Stimulated activated naive CD8-positive, alpha-beta T cell treated with anti-CD3 and anti-CD28 coated beads, Interleukin-15, Interleukin-2, amounts not matched to agents 100 U/mL and 50 U/mL, for 24 hours (primary cell): ENCODE results near the gene TMEM87A.
A peak's percentile ranks its signal among the peaks of the same experiment; 100 is the strongest.

Source experiments
- ATAC-seq: fragments of 150-1000 bp; cut with Tn5 transposase; one replicate; pipeline ENCODE4 v1.10.0; 2021
- DNase-seq: peaks from one replicate; pipeline ENCODE4 v3.0.0; 2021

Gene TMEM87A

GRCh38 chr15:42207674-42208579 is 65.3 kb downstream of the TMEM87A start, which contains the start of gene VPS39:
Gene VPS39 (minus strand): TSS chr15:42208304. CDS start chr15:42208153, 151 bp downstream.
- peak; percentile 97 for ATAC-seq
- peak; percentile 88 for DNase-seq

DNA sequence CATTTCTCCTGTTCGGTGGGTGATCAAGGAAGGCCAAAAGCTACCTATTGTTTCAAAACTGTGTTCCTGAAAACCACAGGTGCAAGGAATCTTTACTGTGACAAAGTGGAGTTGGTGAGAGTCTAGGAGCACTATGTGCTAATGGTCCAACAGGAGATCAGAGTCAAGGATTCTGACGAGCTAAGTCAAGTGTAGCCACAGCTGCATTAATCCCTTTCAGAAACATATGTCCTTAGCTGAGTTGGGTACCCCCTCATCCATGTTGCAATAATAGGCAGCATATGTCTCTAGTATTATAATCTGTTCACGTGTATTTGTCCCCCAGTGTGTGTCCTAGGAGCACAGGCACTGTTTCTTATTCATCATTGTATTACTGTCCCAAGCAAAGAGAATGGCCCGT is 66.8 kb downstream of the TMEM87A start:
- ATAC-seq (no peak), DNase-seq (no peak)

GRCh38 chr15:42203891-42204290 is 69.3 kb downstream of the TMEM87A start:
- no peak for DNase-seq

DNA sequence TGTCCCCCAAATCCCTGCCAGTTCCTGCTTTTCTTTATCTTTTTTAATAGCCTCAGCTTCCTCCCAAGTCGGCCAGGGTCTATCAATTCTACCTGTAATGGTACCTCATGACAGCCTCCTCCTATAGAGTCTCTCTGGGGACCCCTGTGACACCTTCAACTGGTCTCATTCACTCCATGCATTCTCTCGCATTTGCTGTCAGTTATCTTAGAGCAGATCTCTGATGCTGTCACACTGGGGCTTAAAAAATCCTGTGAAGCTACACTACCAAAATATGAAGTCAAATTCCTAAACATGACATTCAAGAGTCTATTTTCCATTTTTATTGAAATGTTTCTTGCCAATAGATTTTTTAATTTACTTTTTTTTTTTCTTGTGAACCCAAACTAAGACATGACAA is 70.6 kb downstream of the TMEM87A start:
- DNase-seq (no peak), ATAC-seq (no peak)

More at GRCh38 chr15:42203891-42204290, 69.3 kb downstream of the TMEM87A start:
- ATAC-seq = no peak

GRCh38 chr15:42201801-42202200 is 71.4 kb downstream of the TMEM87A start:
- no peak for ATAC-seq
- DNase-seq = no peak

DNA sequence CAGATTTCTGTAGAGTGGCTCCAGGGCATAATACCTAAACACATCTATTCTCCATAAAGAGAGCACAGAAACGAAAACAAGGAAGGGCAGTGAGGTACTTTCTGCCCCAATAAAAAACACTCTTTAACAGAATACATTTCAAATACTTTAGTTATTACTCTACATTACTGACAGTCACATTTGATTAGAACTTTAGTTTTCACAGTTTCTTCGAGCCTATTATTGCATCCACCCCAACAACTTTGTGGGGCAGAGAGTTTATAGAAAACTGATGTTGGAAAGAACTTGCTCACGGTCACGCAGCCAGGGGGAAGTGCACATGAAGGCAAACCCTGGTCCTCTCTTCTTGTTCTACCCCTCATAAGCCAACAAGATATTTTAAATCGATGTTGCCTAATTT is 74.1 kb downstream of the TMEM87A start:
- ATAC-seq (no peak), DNase-seq (no peak)

DNA sequence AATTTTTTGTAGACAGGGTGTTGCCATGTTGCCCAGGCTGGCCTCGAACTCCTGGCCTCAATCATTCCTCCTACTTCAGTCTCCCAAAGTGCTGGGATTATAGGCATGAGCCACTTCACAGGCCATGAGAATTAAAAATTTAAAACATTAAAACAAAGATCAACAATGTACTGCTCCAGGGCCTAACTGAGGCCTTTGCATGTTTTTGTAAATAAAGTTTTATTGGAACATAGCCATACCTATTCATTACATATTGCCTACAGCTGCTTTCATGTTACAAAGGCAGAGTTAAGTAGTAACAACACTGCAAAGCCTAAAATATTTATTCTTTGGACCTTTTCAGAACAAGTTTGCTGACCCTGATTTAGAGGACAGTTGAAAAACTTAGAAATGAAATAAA is 74.7 kb downstream of the TMEM87A start:
- no peak for ATAC-seq

GRCh38 chr15:42194513-42194912 is 78.7 kb downstream of the TMEM87A start:
- no peak for ATAC-seq
- no peak for DNase-seq

More for the DNA sequence above, 74.7 kb downstream of the TMEM87A start:
- DNase-seq = no peak

- DNase-seq (no peak), ATAC-seq (peak; percentile 74)
Observed at GRCh38 chr15:42193383-42193782, 79.8 kb downstream of the TMEM87A start.

DNA sequence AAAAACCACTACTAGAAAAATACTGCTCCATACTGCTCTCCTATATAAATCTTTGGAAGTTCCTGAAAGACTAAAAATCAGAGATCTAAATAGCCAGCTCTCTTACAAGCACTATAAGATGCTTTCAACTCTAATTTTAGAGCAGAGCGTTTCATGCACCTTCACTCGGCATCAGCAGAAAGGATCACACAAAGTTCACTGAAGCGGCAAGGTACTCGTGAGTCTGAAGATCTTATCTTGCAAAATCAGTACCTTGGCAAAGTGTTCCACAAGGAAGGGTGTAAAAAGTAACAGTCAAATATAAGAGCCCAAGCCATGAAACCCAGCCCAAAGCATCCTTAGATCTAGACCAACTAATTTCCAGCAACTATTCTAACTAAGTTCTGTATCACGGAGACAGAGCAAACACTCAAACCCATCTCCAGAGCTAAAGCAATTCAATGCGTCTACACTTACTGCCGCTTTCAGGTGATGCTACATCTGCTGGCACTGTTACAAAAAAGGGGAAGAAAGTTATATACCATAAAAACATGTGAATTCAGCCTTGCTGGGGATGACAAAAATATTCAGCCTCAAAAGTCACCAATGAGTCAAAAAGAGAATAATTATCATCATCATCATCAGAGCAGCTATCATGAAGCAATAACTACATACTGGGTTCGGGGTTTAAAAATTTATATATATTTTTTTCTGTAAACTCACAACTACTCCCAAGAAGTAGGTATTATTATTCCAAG is 81.5 kb downstream of the TMEM87A start:
- peak; percentile 33 for ATAC-seq
- DNase-seq = no peak

DNA sequence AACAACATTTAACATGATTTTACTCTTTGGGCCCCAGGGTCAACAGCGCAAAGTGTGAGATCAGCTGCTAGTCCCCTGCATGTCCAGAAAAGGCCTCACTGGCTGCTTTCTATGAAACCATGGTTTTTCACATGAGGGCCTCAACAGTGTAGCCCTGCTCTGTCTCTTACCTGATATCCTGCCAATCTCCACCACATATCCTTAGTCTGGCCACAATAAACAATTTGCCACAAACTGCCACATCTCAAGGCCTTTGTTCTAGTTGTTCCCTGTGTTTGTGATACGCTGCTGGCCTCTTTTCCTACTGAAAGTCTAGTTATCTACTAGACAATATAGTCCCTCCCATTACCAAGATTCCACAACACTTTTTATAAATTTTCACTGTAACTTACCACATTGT is 82.9 kb downstream of the TMEM87A start:
- no peak for ATAC-seq
- DNase-seq = no peak

DNA sequence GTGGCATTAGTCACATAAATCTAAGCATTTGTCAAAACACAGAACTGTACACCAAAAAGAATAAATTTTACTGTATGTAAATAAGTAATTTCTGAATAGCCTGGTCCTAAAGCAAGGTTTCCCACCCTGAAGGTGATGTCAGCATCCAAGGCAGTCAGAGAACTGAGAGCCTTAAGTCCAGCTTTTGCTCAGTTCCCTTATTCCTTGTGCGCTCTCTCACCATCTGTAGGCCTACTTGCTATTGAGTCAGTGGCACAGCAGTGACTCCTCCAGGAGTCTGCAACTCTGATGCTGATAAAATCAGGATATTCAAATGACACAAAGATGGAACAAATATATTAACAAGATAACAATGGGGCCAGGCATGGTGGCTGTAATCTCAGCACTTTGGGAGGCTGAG is 87.4 kb downstream of the TMEM87A start:
- DNase-seq (no peak), ATAC-seq (no peak)

GRCh38 chr15:42184736-42185135 is 88.5 kb downstream of the TMEM87A start:
- ATAC-seq (no peak), DNase-seq (no peak)

DNA sequence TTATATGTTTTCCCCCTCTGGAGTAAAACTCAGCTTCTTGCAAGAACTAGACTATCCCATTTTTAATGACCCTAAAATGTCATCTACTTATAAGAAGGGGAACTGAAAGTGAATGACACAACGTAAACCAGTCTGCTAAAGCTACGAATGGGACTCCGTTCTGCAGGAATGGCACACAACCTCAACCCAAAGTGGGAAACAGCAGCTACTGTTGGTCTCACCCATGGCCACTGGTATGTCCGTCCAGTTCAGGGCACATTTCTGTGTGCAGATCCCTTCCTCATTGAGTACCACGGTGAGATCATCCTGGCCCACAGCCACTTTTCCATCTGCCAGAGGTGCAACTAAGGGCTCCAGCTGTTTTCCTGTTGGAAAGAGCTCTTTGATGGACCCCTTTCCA is 88.9 kb downstream of the TMEM87A start:
- DNase-seq (no peak), ATAC-seq (no peak)

- DNase-seq (no peak), ATAC-seq (no peak)
Observed at GRCh38 chr15:42182961-42183360, 90.3 kb downstream of the TMEM87A start.

DNA sequence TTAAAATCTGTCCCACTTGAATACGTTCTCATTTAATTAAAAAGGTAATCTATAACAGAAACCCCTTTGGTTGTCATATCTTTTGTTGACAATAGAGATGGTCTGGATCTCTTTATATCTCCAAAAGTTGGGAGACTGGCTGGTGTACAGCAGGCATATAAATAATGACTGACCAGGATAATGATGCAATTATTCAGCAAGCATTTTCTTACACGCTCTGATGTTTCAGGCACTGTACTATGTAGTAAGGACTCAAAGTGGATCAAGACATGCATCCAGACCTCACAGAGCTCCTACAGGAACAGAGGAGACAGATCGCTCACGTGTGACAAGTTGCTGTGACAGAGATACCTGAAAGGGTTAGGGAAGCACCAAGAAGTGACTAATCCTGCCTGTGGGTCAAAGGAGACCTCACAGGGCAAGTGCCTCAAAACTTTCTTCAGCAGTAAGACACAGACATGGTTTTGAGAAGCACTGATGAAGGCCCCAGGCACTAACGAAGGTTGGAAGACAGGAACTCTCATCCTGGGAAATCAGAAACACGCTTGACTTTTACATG is 90.8 kb downstream of the TMEM87A start:
- ATAC-seq = no peak
- DNase-seq = no peak

GRCh38 chr15:42178056-42178455 is 95.2 kb downstream of the TMEM87A start:
- DNase-seq (no peak), ATAC-seq (no peak)

DNA sequence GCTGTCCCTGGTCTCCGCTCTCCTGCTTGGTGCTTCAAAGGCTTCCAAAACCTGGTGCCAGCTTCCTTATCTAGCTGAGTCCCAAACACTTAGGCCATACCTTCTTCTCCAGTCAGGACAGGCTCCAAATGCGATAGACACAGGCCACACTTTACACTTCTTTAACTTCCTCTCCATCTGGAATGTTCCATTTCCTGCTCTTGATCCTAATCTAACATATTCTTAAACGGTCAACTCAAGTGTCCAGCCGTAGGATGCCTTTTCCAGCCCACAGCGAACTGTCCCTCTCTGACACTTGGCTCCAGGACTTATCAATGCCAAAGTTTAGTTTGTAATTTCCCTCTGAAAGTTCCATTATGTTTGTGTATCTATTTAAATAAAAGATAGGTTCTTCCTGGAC is 97.6 kb downstream of the TMEM87A start:
- DNase-seq (no peak), ATAC-seq (no peak)

GRCh38 chr15:42172475-42172874 is 100.8 kb downstream of the TMEM87A start:
- ATAC-seq = no peak
- DNase-seq = no peak

DNA sequence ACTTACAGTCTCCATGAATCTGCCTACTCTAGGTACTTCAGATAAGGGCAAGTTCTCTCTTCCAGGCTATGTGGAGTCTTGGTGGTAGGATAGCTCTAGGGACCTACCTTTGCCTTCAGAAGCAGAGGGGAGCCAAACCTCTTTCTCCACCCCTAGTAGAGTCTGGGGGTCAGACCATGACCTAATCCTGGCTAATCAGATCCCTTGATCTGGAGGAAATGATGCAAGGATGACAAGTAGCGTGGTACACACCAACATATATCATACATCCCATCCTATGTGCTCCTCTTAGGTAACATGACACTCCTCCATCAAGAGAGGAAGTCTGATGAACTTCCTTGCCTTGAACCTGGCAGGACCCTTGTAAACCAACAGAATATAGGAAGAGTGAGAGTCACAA is 101.4 kb downstream of the TMEM87A start:
- ATAC-seq = no peak
- no peak for DNase-seq

- ATAC-seq = peak; percentile 14
Observed at GRCh38 chr15:42171122-42171521, 102.1 kb downstream of the TMEM87A start.

DNA sequence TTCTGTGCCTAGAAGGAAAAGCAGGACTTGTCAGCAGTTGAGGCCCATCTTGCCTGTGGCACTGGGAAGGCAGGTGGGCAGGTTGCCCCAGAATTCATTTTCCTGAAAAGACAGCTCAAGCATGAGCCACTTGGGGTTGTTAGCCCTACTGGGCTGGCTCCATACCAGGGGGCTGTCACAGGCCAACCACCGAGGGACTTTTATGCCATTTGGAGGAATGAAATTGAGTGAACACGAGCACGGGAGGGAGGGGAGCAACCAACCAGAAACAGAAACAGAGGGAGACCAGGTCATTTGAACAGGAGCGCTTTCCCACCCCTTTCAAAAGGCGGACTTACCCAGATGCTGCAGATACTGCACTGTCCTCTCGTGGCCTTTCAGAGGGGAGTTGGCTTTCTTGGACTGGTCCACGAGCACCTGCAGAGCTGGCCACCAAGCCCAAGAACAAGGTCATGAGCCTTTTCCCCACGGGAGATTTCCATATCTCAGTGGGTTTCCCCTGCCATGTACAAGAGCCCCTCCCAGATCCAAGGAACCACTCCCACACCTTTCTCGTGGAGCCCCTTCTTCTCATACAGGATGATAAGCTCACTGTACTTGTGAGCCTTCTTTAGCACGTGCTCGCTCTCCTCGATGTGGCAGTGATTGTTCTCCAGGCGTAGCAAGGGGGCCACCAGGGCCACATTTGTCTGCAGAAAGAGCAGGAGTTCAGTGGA is 106.8 kb downstream of the TMEM87A start:
- no peak for ATAC-seq
- no peak for DNase-seq

More at GRCh38 chr15:42171122-42171521, 102.1 kb downstream of the TMEM87A start:
- no peak for DNase-seq
